Measurements from ENCODE around the gene TEX9. TPM values are rescaled to one million over a fixed set of nuclear protein-coding genes. Genes with fewer than 3 reads are reported as not detected.
"Not testable (repeated sequence)": the region's sequence is repeated elsewhere in the genome, so short reads cannot be mapped to it uniquely, and the experiment has no call there.

The TEX9 gene
- total RNA-seq, 1 donor from 2014 or later, result 3.7 TPM

- Histone ChIP-seq H3K4me3 (ENCODE audit: low read length in 3 of 3) (no peak overlapping the region), H3K9me3 (ENCODE audit: control insufficient read depth in 3 of 3, low read length in 3 of 3) (no peaks in the 10 kb centered on the region), H3K36me3 (ENCODE audit: control insufficient read depth in 3 of 3, insufficient read depth in 3 of 3, low read length in 3 of 3) (no peaks in the 10 kb centered on the region), H3K27me3 (ENCODE audit: control insufficient read depth in 3 of 3, insufficient read depth in 3 of 3, low read length in 3 of 3) (no peaks in the 10 kb centered on the region), H3K4me1 (ENCODE audit: control insufficient read depth in 3 of 3, insufficient read depth in 3 of 3, low read length in 3 of 3) (peaks cover 0 to 4% (median 0%) of the 10 kb centered on the region in 3 donors), H3K9ac (ENCODE audit: low read depth in 1 of 3, low read length in 3 of 3) (no peak overlapping the region), H3K27ac (ENCODE audit: low read depth, low read length) (no peak overlapping the region)
Observed at GRCh38 chr15:56358604-56359003, 6.6 kb upstream of the TEX9 start.

- peaks cover 8 to 13% (median 13%) of the 10 kb centered on the region in 3 donors for H3K4me1 ChIP-seq (ENCODE audit: control insufficient read depth in 3 of 3, insufficient read depth in 3 of 3, low read length in 3 of 3)
- H3K9me3 ChIP-seq (ENCODE audit: control insufficient read depth in 3 of 3, low read length in 3 of 3), result no peaks in the 10 kb centered on the region
- no peaks in the 10 kb centered on the region for H3K36me3 ChIP-seq (ENCODE audit: control insufficient read depth in 3 of 3, insufficient read depth in 3 of 3, low read length in 3 of 3)
- no peaks in the 10 kb centered on the region for H3K27me3 ChIP-seq (ENCODE audit: control insufficient read depth in 3 of 3, insufficient read depth in 3 of 3, low read length in 3 of 3)
- no peak overlapping the region for H3K27ac ChIP-seq (ENCODE audit: low read depth, low read length)
- H3K9ac ChIP-seq (ENCODE audit: low read depth in 1 of 3, low read length in 3 of 3), result no peak overlapping the region
- H3K4me3 ChIP-seq (ENCODE audit: low read length in 3 of 3), result no peak overlapping the region
Observed at GRCh38 chr15:56361987-56362386, 3.2 kb upstream of the TEX9 start.

GRCh38 chr15:56366211-56366610, 985 bp downstream of the TEX9 start:
- Histone ChIP-seq H3K4me3 (ENCODE audit: low read length in 3 of 3) (peak overlapping the region; percentile 79 to 91 (median 89)), H3K9ac (ENCODE audit: low read depth in 1 of 3, low read length in 3 of 3) (no peak overlapping the region), H3K27ac (ENCODE audit: low read depth, low read length) (no peak overlapping the region), H3K9me3 (ENCODE audit: control insufficient read depth in 3 of 3, low read length in 3 of 3) (no peaks in the 10 kb centered on the region), H3K27me3 (ENCODE audit: control insufficient read depth in 3 of 3, insufficient read depth in 3 of 3, low read length in 3 of 3) (no peaks in the 10 kb centered on the region), H3K4me1 (ENCODE audit: control insufficient read depth in 3 of 3, insufficient read depth in 3 of 3, low read length in 3 of 3) (peaks cover 8 to 13% (median 13%) of the 10 kb centered on the region in 3 donors), H3K36me3 (ENCODE audit: control insufficient read depth in 3 of 3, insufficient read depth in 3 of 3, low read length in 3 of 3) (no peaks in the 10 kb centered on the region)

GRCh38 chr15:56367156-56367555, 1.9 kb downstream of the TEX9 start:
- H3K9ac ChIP-seq (ENCODE audit: low read depth in 1 of 3, low read length in 3 of 3), result no peak overlapping the region

GRCh38 chr15:56369234-56369633, 4.0 kb downstream of the TEX9 start:
- no peaks in the 10 kb centered on the region for H3K27me3 ChIP-seq (ENCODE audit: control insufficient read depth in 3 of 3, insufficient read depth in 3 of 3, low read length in 3 of 3)
- peaks cover 8 to 13% (median 13%) of the 10 kb centered on the region in 3 donors for H3K4me1 ChIP-seq (ENCODE audit: control insufficient read depth in 3 of 3, insufficient read depth in 3 of 3, low read length in 3 of 3)
- H3K4me3 ChIP-seq (ENCODE audit: low read length in 3 of 3), result no peak overlapping the region
- H3K9ac ChIP-seq (ENCODE audit: low read depth in 1 of 3, low read length in 3 of 3), result no peak overlapping the region
- H3K36me3 ChIP-seq (ENCODE audit: control insufficient read depth in 3 of 3, insufficient read depth in 3 of 3, low read length in 3 of 3), result no peaks in the 10 kb centered on the region
- no peak overlapping the region for H3K27ac ChIP-seq (ENCODE audit: low read depth, low read length)
- no peaks in the 10 kb centered on the region for H3K9me3 ChIP-seq (ENCODE audit: control insufficient read depth in 3 of 3, low read length in 3 of 3)

More at GRCh38 chr15:56367156-56367555, 1.9 kb downstream of the TEX9 start:
- Histone ChIP-seq H3K9me3 (ENCODE audit: control insufficient read depth in 3 of 3, low read length in 3 of 3) (no peaks in the 10 kb centered on the region), H3K4me3 (ENCODE audit: low read length in 3 of 3) (no peak overlapping the region), H3K36me3 (ENCODE audit: control insufficient read depth in 3 of 3, insufficient read depth in 3 of 3, low read length in 3 of 3) (no peaks in the 10 kb centered on the region), H3K4me1 (ENCODE audit: control insufficient read depth in 3 of 3, insufficient read depth in 3 of 3, low read length in 3 of 3) (peaks cover 8 to 13% (median 13%) of the 10 kb centered on the region in 3 donors), H3K27me3 (ENCODE audit: control insufficient read depth in 3 of 3, insufficient read depth in 3 of 3, low read length in 3 of 3) (no peaks in the 10 kb centered on the region), H3K27ac (ENCODE audit: low read depth, low read length) (no peak overlapping the region)

- Histone ChIP-seq H3K9ac (ENCODE audit: low read depth in 1 of 3, low read length in 3 of 3) (no peak overlapping the region), H3K4me1 (ENCODE audit: control insufficient read depth in 3 of 3, insufficient read depth in 3 of 3, low read length in 3 of 3) (no peaks in the 10 kb centered on the region), H3K27ac (ENCODE audit: low read depth, low read length) (no peak overlapping the region), H3K9me3 (ENCODE audit: control insufficient read depth in 3 of 3, low read length in 3 of 3) (no peaks in the 10 kb centered on the region), H3K27me3 (ENCODE audit: control insufficient read depth in 3 of 3, insufficient read depth in 3 of 3, low read length in 3 of 3) (no peaks in the 10 kb centered on the region), H3K4me3 (ENCODE audit: low read length in 3 of 3) (no peak overlapping the region), H3K36me3 (ENCODE audit: control insufficient read depth in 3 of 3, insufficient read depth in 3 of 3, low read length in 3 of 3) (no peaks in the 10 kb centered on the region)
Observed at GRCh38 chr15:56371495-56372147, 6.4 kb downstream of the TEX9 start.

GRCh38 chr15:56374693-56375092, 9.5 kb downstream of the TEX9 start:
- not testable (repeated sequence) for H3K27me3 ChIP-seq (ENCODE audit: control insufficient read depth in 3 of 3, insufficient read depth in 3 of 3, low read length in 3 of 3); H3K36me3 ChIP-seq (ENCODE audit: control insufficient read depth in 3 of 3, insufficient read depth in 3 of 3, low read length in 3 of 3); H3K4me3 ChIP-seq (ENCODE audit: low read length in 3 of 3); H3K9ac ChIP-seq (ENCODE audit: low read depth in 1 of 3, low read length in 3 of 3); H3K4me1 ChIP-seq (ENCODE audit: control insufficient read depth in 3 of 3, insufficient read depth in 3 of 3, low read length in 3 of 3); H3K27ac ChIP-seq (ENCODE audit: low read depth, low read length); H3K9me3 ChIP-seq (ENCODE audit: control insufficient read depth in 3 of 3, low read length in 3 of 3)

GRCh38 chr15:56377822-56378221, 12.6 kb downstream of the TEX9 start:
- not testable (repeated sequence) for H3K27me3 ChIP-seq (ENCODE audit: control insufficient read depth in 3 of 3, insufficient read depth in 3 of 3, low read length in 3 of 3); H3K4me3 ChIP-seq (ENCODE audit: low read length in 3 of 3); H3K9ac ChIP-seq (ENCODE audit: low read depth in 1 of 3, low read length in 3 of 3); H3K9me3 ChIP-seq (ENCODE audit: control insufficient read depth in 3 of 3, low read length in 3 of 3); H3K27ac ChIP-seq (ENCODE audit: low read depth, low read length); H3K4me1 ChIP-seq (ENCODE audit: control insufficient read depth in 3 of 3, insufficient read depth in 3 of 3, low read length in 3 of 3); H3K36me3 ChIP-seq (ENCODE audit: control insufficient read depth in 3 of 3, insufficient read depth in 3 of 3, low read length in 3 of 3)

GRCh38 chr15:56383010-56383409, 17.8 kb downstream of the TEX9 start:
- H3K27ac ChIP-seq (ENCODE audit: low read depth, low read length), result no peak overlapping the region
- no peaks in the 10 kb centered on the region for H3K27me3 ChIP-seq (ENCODE audit: control insufficient read depth in 3 of 3, insufficient read depth in 3 of 3, low read length in 3 of 3)
- H3K4me1 ChIP-seq (ENCODE audit: control insufficient read depth in 3 of 3, insufficient read depth in 3 of 3, low read length in 3 of 3), result no peaks in the 10 kb centered on the region
- no peaks in the 10 kb centered on the region for H3K9me3 ChIP-seq (ENCODE audit: control insufficient read depth in 3 of 3, low read length in 3 of 3)
- no peaks in the 10 kb centered on the region for H3K36me3 ChIP-seq (ENCODE audit: control insufficient read depth in 3 of 3, insufficient read depth in 3 of 3, low read length in 3 of 3)
- no peak overlapping the region for H3K9ac ChIP-seq (ENCODE audit: low read depth in 1 of 3, low read length in 3 of 3)
- no peak overlapping the region for H3K4me3 ChIP-seq (ENCODE audit: low read length in 3 of 3)

GRCh38 chr15:56385908-56386307, 20.7 kb downstream of the TEX9 start:
- no peaks in the 10 kb centered on the region for H3K4me1 ChIP-seq (ENCODE audit: control insufficient read depth in 3 of 3, insufficient read depth in 3 of 3, low read length in 3 of 3)
- H3K27ac ChIP-seq (ENCODE audit: low read depth, low read length), result no peak overlapping the region
- H3K9me3 ChIP-seq (ENCODE audit: control insufficient read depth in 3 of 3, low read length in 3 of 3), result no peaks in the 10 kb centered on the region
- no peak overlapping the region for H3K9ac ChIP-seq (ENCODE audit: low read depth in 1 of 3, low read length in 3 of 3)
- no peaks in the 10 kb centered on the region for H3K36me3 ChIP-seq (ENCODE audit: control insufficient read depth in 3 of 3, insufficient read depth in 3 of 3, low read length in 3 of 3)
- H3K27me3 ChIP-seq (ENCODE audit: control insufficient read depth in 3 of 3, insufficient read depth in 3 of 3, low read length in 3 of 3), result no peaks in the 10 kb centered on the region
- H3K4me3 ChIP-seq (ENCODE audit: low read length in 3 of 3), result no peak overlapping the region
